Liver (tissue), 9 donors: Measurements from ENCODE around the gene IL17B. TPM values are rescaled to one million over a fixed set of nuclear protein-coding genes. Genes with fewer than 3 reads are reported as not detected.

Source experiments
- DNase-seq: peaks from one replicate; pipeline ENCODE4 v3.0.0-alpha.2; 2017; ENCODE audit warnings: low spot score
- H3K27ac ChIP-seq, 2 donors: one replicate each; pipeline ENCODE4 v1.7.0; 2013; ENCODE audit warnings: inconsistent platforms in 2 of 2, low read length in 2 of 2, control low read depth in 1 of 2, low read depth in 1 of 2, mild to moderate bottlenecking in 1 of 2
- H3K27me3 ChIP-seq, 4 donors: one replicate each; pipeline versions ENCODE4 v1.6.1 to v1.7.0; 2013; ENCODE audit warnings: low read length in 3 of 4, inconsistent platforms in 1 of 4, mild to moderate bottlenecking in 1 of 4, moderate library complexity in 1 of 4; ENCODE audit not compliant: control insufficient read depth in 4 of 4, insufficient read depth in 4 of 4
- H3K36me3 ChIP-seq, 4 donors: one replicate each; pipeline versions ENCODE4 v1.6.1 to v1.7.0; 2013; ENCODE audit warnings: low read length in 3 of 4, mild to moderate bottlenecking in 3 of 4, low read depth in 1 of 4, moderate library complexity in 1 of 4; ENCODE audit not compliant: control insufficient read depth in 4 of 4, insufficient read depth in 3 of 4
- H3K4me1 ChIP-seq, 4 donors: one replicate each; pipeline versions ENCODE4 v1.6.1 to v1.7.0; 2013; ENCODE audit warnings: low read length in 3 of 4, mild to moderate bottlenecking in 3 of 4, moderate library complexity in 1 of 4; ENCODE audit not compliant: control insufficient read depth in 4 of 4, insufficient read depth in 4 of 4
- H3K4me3 ChIP-seq, 3 donors: one replicate each; pipeline versions ENCODE4 v1.6.1 to v1.7.0; 2013; ENCODE audit warnings: low read length in 3 of 3, control low read depth in 1 of 3, low read depth in 1 of 3, mild to moderate bottlenecking in 1 of 3
- H3K9ac ChIP-seq, 2 donors: one replicate each; pipeline ENCODE4 v1.7.0; 2013; ENCODE audit warnings: low read length in 2 of 2, mild to moderate bottlenecking in 2 of 2, moderate library complexity in 2 of 2, control low read depth in 1 of 2, low read depth in 1 of 2
- H3K9me3 ChIP-seq, 4 donors: one replicate each; pipeline versions ENCODE4 v1.6.1 to v1.7.0; 2013; ENCODE audit warnings: low read length in 3 of 4; ENCODE audit not compliant: control insufficient read depth in 4 of 4
- EGR1 ChIP-seq, 2 donors: IDR thresholded peaks; 2 replicates each; pipeline ENCODE4 v1.6.1; 2016 to 2018; ENCODE audit warnings: antibody characterized with exemption in 2 of 2, low read depth in 2 of 2
- FOXA1 ChIP-seq: IDR thresholded peaks from 2 replicates; pipeline ENCODE4 v1.6.1; 2016; ENCODE audit warnings: antibody characterized with exemption
- FOXA2 ChIP-seq: IDR thresholded peaks from 2 replicates; pipeline ENCODE4 v1.6.1; 2016; ENCODE audit warnings: antibody characterized with exemption
- HNF4A ChIP-seq, 2 donors: conservative IDR thresholded peaks; 2 replicates each; pipeline ENCODE4 v1.6.1; 2016; ENCODE audit warnings: antibody characterized with exemption in 2 of 2, mild to moderate bottlenecking in 2 of 2
- HNF4G ChIP-seq: IDR thresholded peaks from 2 replicates; pipeline ENCODE4 v1.6.1; 2016; ENCODE audit warnings: antibody characterized with exemption
- NR2F2 ChIP-seq: IDR thresholded peaks from 2 replicates; pipeline ENCODE4 v1.6.1; 2016; ENCODE audit warnings: antibody characterized with exemption
- RAD21 ChIP-seq, 2 donors: IDR thresholded peaks; 2 replicates each; pipeline ENCODE4 v1.6.1; 2016; ENCODE audit warnings: antibody characterized with exemption in 2 of 2, mild to moderate bottlenecking in 2 of 2
- WGBS: extraction: QIAGEN DNeasy Blood & Tissue Kit; methylation state at CpG from one replicate; pipeline ENCODE4 v1.1.7; 2013; 5-methylcytosine and 5-hydroxymethylcytosine counted together
- polyA plus RNA-seq, 2 donors: library from polyadenylated mRNA; stranded (reverse) in 1 of 2; unstranded in 1 of 2; fragments of 200-250 nt in 1 of 2; fragments of >200 nt in 1 of 2; fragmentation: Nextera tagmentation in 1 of 2; extraction: Ambion mirVana in 1 of 2; gene quantifications; one replicate each; pipeline versions ENCODE4 v1.2.1 to v1.2.3, GENCODE V29; 2013 to 2015
- total RNA-seq, 2 donors: library from RNA; depleted of rRNA; stranded (reverse); fragments of >200 nt; gene quantifications; one replicate each; pipeline ENCODE4 v1.2.3, GENCODE V29; 2014
- TF ChIP-seq, protein P1 (sequence below): IDR thresholded peaks from 2 replicates; pipeline ENCODE4 v1.6.1; 2016; ENCODE audit warnings: antibody characterized with exemption, mild to moderate bottlenecking
- TF ChIP-seq, protein P2 (sequence below): fragments of 150-350 bp; IDR thresholded peaks from 2 replicates; pipeline ENCODE4 v1.5.1; 2017; ENCODE audit warnings: improper control_type of control experiment, low read depth, low read length; ENCODE audit not compliant: missing input control
- TF ChIP-seq, protein P3 (sequence below): IDR thresholded peaks from 2 replicates; pipeline ENCODE4 v1.6.1; 2016; ENCODE audit warnings: antibody characterized with exemption
- donor health status: healthy.
- donor health status: healthy.
- donor health status: healthy.
- donor health status: healthy.
- donor health status: healthy.

The IL17B gene
- total and polyA plus RNA-seq, 4 donors, result not detected

DNA sequence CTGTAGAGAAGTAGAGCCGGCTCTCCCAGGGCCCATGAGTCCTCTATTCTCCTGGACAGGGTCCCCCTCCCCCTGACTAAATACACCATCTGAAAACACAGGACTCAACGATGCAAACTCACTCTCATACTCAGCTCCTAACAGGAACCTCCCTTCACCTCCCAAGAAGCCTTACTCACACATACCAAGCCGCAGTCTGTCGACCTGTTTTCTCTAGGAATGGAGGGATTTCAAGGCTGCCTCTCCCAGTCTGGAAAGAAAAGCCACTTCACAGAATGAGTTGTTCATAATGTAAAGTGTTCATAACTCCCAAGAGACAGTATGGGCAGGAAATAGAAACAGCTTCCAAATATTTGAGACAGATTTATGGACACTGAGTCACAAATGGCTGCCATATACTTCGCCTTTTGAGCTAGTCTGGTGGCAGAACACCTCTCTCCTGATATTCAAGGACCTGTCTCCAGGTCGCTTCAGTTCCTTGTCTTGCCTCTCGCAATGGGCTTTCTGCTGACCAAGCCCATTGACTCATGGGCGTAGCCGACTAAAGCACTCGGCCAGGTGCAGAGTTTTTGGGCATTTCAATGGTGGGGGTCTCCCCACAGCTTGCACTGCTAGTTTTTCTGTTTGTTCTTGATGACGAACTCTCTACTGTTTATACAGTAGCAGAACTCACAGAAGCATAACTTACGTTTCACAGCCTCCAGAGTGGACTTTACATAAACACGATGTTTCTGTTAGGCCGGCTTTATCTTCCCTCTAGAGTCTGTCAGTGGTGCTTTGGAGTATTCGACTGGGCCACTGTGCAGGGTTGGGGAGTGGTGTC lies 25.0 kb upstream of the IL17B start (continued):
- TF ChIP-seq, protein P1, sequence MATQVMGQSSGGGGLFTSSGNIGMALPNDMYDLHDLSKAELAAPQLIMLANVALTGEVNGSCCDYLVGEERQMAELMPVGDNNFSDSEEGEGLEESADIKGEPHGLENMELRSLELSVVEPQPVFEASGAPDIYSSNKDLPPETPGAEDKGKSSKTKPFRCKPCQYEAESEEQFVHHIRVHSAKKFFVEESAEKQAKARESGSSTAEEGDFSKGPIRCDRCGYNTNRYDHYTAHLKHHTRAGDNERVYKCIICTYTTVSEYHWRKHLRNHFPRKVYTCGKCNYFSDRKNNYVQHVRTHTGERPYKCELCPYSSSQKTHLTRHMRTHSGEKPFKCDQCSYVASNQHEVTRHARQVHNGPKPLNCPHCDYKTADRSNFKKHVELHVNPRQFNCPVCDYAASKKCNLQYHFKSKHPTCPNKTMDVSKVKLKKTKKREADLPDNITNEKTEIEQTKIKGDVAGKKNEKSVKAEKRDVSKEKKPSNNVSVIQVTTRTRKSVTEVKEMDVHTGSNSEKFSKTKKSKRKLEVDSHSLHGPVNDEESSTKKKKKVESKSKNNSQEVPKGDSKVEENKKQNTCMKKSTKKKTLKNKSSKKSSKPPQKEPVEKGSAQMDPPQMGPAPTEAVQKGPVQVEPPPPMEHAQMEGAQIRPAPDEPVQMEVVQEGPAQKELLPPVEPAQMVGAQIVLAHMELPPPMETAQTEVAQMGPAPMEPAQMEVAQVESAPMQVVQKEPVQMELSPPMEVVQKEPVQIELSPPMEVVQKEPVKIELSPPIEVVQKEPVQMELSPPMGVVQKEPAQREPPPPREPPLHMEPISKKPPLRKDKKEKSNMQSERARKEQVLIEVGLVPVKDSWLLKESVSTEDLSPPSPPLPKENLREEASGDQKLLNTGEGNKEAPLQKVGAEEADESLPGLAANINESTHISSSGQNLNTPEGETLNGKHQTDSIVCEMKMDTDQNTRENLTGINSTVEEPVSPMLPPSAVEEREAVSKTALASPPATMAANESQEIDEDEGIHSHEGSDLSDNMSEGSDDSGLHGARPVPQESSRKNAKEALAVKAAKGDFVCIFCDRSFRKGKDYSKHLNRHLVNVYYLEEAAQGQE, result no peak
- TF ChIP-seq FOXA1, result no peak

DNA sequence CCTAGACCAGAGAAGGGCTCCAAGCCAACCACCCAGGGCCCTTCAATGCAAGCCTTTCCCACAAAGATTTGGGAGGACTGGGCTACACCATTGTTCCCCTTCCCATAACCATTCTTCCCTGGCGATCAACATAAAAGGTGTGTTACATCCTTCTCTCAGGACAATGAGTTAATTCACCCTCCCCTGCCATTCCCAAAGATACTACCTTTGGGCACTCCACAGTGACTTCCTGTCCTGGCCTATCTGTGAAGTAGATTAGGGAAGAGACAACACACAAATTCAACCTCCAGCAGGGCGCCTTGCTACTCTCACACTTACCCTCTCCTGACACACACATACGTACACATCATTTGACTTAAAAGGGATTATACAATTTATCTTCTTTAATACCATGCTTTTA lies 23.2 kb upstream of the IL17B start:
- no peak overlapping the region for H3K9ac ChIP-seq
- no peaks in the 10 kb centered on the region for H3K9me3 ChIP-seq
- H3K27ac ChIP-seq, result no peak overlapping the region
- no peaks in the 10 kb centered on the region for H3K27me3 ChIP-seq
- WGBS, result 97% methylated on average over 3 of the region's 3 CpGs
- no peak overlapping the region for H3K4me3 ChIP-seq
- no peaks in the 10 kb centered on the region for H3K4me1 ChIP-seq
- TF ChIP-seq, protein P2, sequence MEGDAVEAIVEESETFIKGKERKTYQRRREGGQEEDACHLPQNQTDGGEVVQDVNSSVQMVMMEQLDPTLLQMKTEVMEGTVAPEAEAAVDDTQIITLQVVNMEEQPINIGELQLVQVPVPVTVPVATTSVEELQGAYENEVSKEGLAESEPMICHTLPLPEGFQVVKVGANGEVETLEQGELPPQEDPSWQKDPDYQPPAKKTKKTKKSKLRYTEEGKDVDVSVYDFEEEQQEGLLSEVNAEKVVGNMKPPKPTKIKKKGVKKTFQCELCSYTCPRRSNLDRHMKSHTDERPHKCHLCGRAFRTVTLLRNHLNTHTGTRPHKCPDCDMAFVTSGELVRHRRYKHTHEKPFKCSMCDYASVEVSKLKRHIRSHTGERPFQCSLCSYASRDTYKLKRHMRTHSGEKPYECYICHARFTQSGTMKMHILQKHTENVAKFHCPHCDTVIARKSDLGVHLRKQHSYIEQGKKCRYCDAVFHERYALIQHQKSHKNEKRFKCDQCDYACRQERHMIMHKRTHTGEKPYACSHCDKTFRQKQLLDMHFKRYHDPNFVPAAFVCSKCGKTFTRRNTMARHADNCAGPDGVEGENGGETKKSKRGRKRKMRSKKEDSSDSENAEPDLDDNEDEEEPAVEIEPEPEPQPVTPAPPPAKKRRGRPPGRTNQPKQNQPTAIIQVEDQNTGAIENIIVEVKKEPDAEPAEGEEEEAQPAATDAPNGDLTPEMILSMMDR, result no peak
- TF ChIP-seq, protein P1, result no peak
- no peak for TF ChIP-seq FOXA1
- no peak for TF ChIP-seq EGR1 (IDR thresholded peaks at IDR 0.05; ENCODE audit: low read depth in 2 of 2)
- TF ChIP-seq FOXA2, result no peak
- TF ChIP-seq, protein P3, sequence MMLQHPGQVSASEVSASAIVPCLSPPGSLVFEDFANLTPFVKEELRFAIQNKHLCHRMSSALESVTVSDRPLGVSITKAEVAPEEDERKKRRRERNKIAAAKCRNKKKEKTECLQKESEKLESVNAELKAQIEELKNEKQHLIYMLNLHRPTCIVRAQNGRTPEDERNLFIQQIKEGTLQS, result no peak
- no peak for TF ChIP-seq NR2F2
- no peak for TF ChIP-seq HNF4G
- TF ChIP-seq HNF4A (conservative IDR thresholded peaks at IDR 0.05), result no peak
- TF ChIP-seq RAD21 (IDR thresholded peaks at IDR 0.05), result no peak
- H3K36me3 ChIP-seq, result no peaks in the 10 kb centered on the region
- no peak for DNase-seq
